NCI-H2107 (cell line): ENCODE results near the gene ITGA2B.
"Not testable (repeated sequence)": the region's sequence is repeated elsewhere in the genome, so short reads cannot be mapped to it uniquely, and the experiment has no call there.

Experiments
- DNase-seq: peaks from one replicate; lab custom pipeline; 2025; lab: John Stamatoyannopoulos, UW

Gene ITGA2B

DNA sequence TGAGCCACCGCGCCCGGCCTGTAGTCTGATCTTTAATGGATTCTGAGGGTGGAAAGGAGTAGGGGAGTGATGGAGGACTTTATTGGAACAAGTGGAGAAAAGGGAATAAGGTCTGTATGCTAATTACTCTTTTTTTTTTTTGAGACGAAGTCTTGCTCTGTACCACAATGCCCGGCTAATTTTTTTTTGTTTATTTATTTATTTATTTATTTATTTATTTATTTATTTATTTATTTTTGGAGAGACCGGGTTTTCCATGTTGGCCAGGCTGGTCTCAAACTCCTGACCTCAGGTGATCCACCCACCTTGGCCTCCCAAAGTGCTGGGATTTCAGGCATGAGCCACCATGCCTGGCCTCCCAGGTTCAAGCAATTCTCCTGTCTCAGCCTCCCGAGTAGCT, 59.9 kb downstream of the ITGA2B start:
- not testable (repeated sequence) for DNase-seq

DNA sequence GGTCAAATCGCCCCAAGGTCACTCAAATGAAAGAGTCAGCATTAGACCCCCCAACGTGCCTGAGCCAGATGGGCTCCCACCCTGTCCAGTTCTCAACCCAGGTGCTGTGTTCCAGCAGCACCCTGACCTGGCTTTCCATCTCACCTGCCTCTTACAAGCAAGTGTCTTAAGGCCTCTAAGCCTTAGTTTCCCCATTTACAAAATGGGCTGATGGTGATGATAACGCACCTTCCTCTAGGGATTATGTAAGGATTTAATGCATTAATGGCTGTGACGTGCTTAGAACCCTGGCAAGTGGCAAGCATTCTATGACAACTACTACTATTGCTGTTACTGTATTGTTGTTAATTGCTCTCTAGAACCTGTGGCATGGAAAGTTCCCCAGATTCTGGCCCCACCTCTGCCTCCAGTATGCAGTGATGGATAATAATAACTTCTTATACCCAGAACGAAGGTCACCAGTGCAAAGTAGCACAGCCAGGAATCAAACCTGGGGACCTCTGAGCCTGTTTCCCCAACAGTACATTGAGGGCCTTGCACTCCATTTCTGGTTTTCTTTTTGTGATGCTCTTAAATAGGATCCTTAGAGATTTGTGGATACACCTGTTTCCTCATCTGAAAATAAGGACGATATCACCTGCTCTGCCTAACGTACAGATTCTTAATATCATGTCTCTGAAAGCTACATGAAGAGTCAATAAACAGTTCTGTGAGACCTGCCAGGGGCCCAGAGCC, 61.6 kb downstream of the ITGA2B start:
- DNase-seq: no peak

DNA sequence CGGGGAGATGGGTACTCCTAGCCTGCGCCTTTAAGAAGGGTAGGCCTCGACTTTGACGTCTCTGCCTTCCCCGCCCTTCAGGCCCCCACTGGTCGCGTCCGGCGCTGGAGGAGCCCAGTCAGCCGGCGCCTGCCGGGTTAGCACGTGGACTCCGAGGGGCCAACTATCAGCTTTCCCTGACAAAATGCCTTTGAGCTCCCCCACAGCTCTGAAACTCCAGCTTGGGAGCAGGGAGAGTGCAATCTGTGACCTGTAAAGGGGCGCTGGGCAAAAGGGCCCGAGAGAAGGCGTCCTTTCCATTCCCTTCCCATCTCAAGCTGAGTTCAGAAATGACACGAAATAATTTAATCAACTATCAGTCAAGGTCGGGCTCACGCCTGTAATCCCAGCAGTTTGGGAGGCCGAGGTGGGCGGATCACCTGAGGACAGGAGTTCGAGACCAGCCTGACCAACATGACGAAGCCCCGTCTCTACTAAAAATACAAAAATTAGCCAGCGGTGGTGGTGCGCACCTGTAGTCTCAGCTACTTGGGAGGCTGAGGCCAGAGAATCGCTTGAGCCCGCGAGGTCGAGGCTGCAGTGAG, 62.5 kb downstream of the ITGA2B start:
- peak; percentile 72 for DNase-seq

DNA sequence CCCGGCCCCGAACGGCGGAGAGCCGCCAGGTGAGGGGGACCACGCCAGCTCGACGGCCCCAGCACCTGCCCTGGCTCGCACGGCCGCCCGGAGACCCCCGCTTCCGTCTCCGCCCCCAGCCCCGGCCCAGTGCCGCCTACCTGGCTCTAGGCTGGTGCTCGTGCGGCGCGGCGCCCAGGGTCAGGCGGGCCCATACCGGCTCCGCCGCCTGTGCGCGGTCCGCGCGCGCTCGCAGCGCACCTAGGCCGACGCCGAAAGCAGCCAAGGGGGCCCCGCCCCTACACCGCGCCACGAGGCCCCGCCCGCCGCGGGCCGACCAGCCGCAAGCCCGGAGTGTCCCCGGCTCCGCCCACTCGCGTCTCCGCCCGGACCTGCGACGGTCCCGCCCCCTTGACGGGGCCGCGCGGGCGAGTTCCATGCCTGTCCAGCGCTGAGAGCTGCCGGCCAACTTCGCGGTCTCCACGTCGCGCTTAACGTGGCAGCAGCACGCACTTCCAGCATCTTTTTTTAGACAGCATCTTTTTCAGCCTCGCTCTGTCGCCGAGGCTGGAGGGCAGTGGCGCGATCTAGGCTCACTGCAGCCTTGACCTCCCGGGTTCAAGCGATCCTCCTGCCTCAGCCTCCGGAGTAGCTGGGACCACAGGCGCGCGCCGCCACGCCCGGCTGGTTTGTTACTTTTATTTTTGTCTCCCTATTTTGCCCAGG, 64.7 kb downstream of the ITGA2B start, which contains the start of gene SLC25A39:
TSS of gene SLC25A39 (minus strand) at position 253 of the 705 bp plus-strand sequence. CDS start 1,261 bp downstream, outside the sequence.
- DNase-seq: peak; percentile 89

DNA sequence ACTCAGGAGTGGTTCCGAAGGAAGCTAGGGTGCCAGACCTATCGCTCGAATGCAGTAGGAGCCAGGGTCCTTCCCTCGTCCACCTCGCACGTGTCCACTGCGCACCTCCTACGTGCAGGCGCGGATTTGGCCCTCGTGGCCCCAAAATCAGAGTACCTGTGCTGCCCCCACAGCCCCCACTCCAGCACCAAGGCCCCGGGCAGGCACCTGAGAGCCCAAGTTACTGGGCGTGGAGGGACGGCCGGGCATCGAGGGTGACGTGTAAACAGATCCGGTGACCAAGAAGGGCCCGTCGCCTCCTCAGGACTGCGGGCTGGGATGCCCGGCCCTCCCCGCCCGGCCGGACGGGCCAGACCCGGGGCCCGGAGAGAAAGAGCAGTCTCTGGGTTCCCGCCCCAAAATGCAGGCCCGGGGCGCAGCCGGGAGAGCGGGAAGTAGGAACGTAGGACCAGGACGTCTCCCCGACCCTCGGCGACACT, 65.3 kb downstream of the ITGA2B start:
- no peak for DNase-seq

DNA sequence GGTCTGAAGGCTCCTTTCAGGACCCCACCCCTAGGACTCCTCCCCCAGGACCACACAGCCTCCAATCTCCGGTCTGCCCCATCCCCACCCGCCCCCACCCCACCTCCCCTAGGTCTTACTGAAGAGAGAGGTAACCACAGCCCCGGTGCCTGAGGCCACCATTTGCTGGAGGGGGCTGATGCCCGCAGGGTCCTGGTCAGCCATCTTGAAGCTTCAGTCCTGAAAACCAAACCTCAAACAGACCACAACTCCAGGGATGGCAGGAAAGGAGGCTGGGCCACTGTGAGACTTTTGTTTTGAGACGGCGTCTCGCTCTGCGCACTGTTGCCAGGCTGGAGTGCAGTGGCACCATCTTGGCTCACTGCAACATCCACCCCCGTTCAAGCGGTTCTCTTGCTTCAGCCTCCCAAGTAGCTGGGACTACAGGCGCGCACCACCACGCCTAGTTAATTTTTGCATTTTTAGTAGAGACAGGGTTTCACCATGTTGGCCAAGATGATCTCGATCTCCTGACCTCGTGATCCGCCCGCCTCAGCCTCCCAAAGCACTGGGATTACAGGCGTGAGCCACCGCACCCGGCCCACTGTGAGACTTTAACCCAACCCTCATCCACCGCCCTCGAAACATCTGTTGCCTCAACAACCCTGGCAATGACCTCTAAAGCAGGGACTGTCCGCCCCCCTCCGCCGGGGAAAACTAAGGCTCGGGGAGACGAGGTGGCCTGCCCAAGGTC, 65.9 kb downstream of the ITGA2B start:
- no peak for DNase-seq

DNA sequence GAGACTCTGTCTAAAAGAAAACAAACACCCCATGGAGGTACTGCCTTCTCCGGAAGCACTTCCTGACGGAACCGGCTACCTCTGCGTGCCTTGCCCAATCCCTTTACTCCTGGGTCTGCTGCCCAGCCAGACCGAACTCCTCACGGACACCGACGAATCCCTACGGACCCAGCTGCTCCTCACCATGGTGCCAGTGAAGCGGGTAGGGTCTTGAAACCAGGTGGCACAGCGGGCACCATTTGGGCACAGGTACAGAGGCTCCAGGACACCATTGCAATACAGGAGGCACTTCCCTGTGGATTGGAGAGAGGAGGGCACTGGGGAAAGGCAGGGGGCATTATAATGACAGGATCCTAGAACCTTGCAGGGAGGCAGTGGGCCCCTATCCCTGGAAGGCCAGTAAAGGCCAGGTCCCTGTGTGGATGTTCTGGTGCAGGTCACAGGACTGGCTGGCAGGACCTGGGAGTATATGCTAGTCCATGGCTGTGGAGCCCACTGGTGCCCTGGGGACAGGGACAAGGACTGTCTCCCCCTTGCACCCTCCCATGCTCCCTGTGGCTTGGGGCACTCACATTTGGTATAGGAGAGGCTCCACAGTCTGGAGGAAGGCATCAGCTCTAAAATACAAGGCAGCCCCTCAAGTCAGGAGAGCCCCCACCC, 67.1 kb downstream of the ITGA2B start:
- no peak for DNase-seq
